Osteoblast (primary cell): ENCODE measurements around the gene NHLRC2. TPM values are rescaled to one million over a fixed set of nuclear protein-coding genes. Genes with fewer than 3 reads are reported as not detected.

ENCODE experiments used
- DNase-seq: peaks from one replicate; pipeline ENCODE4 v3.0.0; 2011; ENCODE audit warnings: low spot score, mixed read lengths; ENCODE audit not compliant: insufficient read length; ENCODE audit errors: missing footprints
- H2AFZ ChIP-seq: 2 replicates; pipeline ENCODE4 v1.6.0; 2011; ENCODE audit warnings: mild to moderate bottlenecking, low read length
- H3K27ac ChIP-seq: 2 replicates; pipeline ENCODE4 v1.5.1; 2011; ENCODE audit warnings: mild to moderate bottlenecking, low read depth, low read length, moderate library complexity
- H3K27me3 ChIP-seq: 2 replicates; pipeline ENCODE4 v1.6.0; 2012; ENCODE audit warnings: mild to moderate bottlenecking, control low read depth, inconsistent platforms, low read length, moderate library complexity; ENCODE audit not compliant: insufficient read depth
- H3K36me3 ChIP-seq: 2 replicates; pipeline ENCODE4 v1.5.1; 2011; ENCODE audit warnings: mild to moderate bottlenecking, low read length, control low read depth, moderate library complexity; ENCODE audit not compliant: insufficient read depth
- H3K4me1 ChIP-seq: 2 replicates; pipeline ENCODE4 v1.5.1; 2011; ENCODE audit warnings: mild to moderate bottlenecking, low read length, control low read depth, moderate library complexity; ENCODE audit not compliant: insufficient read depth
- H3K4me2 ChIP-seq: 2 replicates; pipeline ENCODE4 v1.6.0; 2011; ENCODE audit warnings: mild to moderate bottlenecking, low read length; ENCODE audit not compliant: insufficient read depth
- H3K4me3 ChIP-seq: fragments of 200-600 bp; sonication (generic); 3 replicates; pipeline ENCODE4 v1.5.1; 2012; ENCODE audit warnings: mild to moderate bottlenecking, low read length, inconsistent platforms; ENCODE audit not compliant: insufficient read depth
- H3K79me2 ChIP-seq: 2 replicates; pipeline ENCODE4 v1.6.0; 2012; ENCODE audit warnings: mild to moderate bottlenecking, low read length, control low read depth, inconsistent platforms; ENCODE audit not compliant: insufficient read depth
- H3K9me3 ChIP-seq: 2 replicates; pipeline ENCODE4 v1.5.1; 2011; ENCODE audit warnings: low read depth, low read length, control low read depth
- H4K20me1 ChIP-seq: 2 replicates; pipeline ENCODE4 v1.6.0; 2012; ENCODE audit warnings: mild to moderate bottlenecking, low read length, control low read depth; ENCODE audit not compliant: insufficient read depth
- CTCF ChIP-seq: IDR thresholded peaks from 2 replicates; pipeline ENCODE4 v1.5.1; 2011; ENCODE audit warnings: mild to moderate bottlenecking, low read depth, low read length, moderate library complexity; ENCODE audit errors: extremely low read depth
- total RNA-seq: library from RNA; depleted of rRNA; stranded (reverse); fragments of >200 nt; gene quantifications from 2 replicates; pipeline ENCODE4 v1.2.3, GENCODE V29; 2012

NHLRC2 gene
- total RNA-seq, 1 donor, result 15.6 TPM

- Histone ChIP-seq H3K4me3 (peak overlapping the region; percentile 93), H3K4me2 (peak overlapping the region; percentile 99), H3K27ac (peak overlapping the region; percentile 95), H4K20me1 (no peaks in the 10 kb centered on the region), H3K36me3 (no peaks in the 10 kb centered on the region), H3K27me3 (no peaks in the 10 kb centered on the region), H3K4me1 (peaks cover 19% of the 10 kb centered on the region), H3K9me3 (no peaks in the 10 kb centered on the region), H3K79me2 (peaks cover 38% of the 10 kb centered on the region), H2AFZ (peak overlapping the region; percentile 99)
- DNase-seq, result no peak
- no peak for TF ChIP-seq CTCF
Observed at GRCh38 chr10:113853578-113854012, 866 bp upstream of the NHLRC2 start.

GRCh38 chr10:113854761-113855588 is 514 bp downstream of the NHLRC2 start:
- Histone ChIP-seq H3K36me3 (peaks cover 7% of the 10 kb centered on the region), H3K27me3 (no peaks in the 10 kb centered on the region), H3K27ac (peak overlapping the region; percentile 95), H3K4me1 (peaks cover 19% of the 10 kb centered on the region), H2AFZ (peak overlapping the region; percentile 99), H3K79me2 (peaks cover 38% of the 10 kb centered on the region), H3K4me3 (peak overlapping the region; percentile 93), H4K20me1 (no peaks in the 10 kb centered on the region), H3K4me2 (peak overlapping the region; percentile 99), H3K9me3 (no peaks in the 10 kb centered on the region)
- peak; percentile 89 for DNase-seq
- TF ChIP-seq CTCF, result no peak

- Histone ChIP-seq H3K36me3 (peaks cover 14% of the 10 kb centered on the region), H4K20me1 (no peaks in the 10 kb centered on the region), H3K9me3 (no peaks in the 10 kb centered on the region), H3K4me1 (peaks cover 19% of the 10 kb centered on the region), H3K79me2 (peaks cover 38% of the 10 kb centered on the region), H3K27ac (no peak overlapping the region), H3K4me2 (peak overlapping the region; percentile 99), H2AFZ (no peak overlapping the region), H3K27me3 (no peaks in the 10 kb centered on the region), H3K4me3 (no peak overlapping the region)
- peak; percentile 51 for DNase-seq
- no peak for TF ChIP-seq CTCF
Observed at GRCh38 chr10:113856563-113856962, 2.1 kb downstream of the NHLRC2 start.

- no peak for DNase-seq
- TF ChIP-seq CTCF, result no peak
- Histone ChIP-seq H3K36me3 (peaks cover 14% of the 10 kb centered on the region), H3K9me3 (no peaks in the 10 kb centered on the region), H3K79me2 (peaks cover 38% of the 10 kb centered on the region), H3K4me3 (no peak overlapping the region), H3K27me3 (no peaks in the 10 kb centered on the region), H3K4me2 (no peak overlapping the region), H4K20me1 (no peaks in the 10 kb centered on the region), H3K27ac (no peak overlapping the region), H2AFZ (no peak overlapping the region), H3K4me1 (peaks cover 19% of the 10 kb centered on the region)
Observed at GRCh38 chr10:113857210-113857609, 2.7 kb downstream of the NHLRC2 start.
